ENCODE results near the gene COX6A1.
"Not testable (repeated sequence)": the region's sequence is repeated elsewhere in the genome, so short reads cannot be mapped to it uniquely, and the experiment has no call there.

The COX6A1 gene

GRCh38 chr12:120468325-120468820 lies 30.5 kb downstream of the COX6A1 start:
- no peak for DNase-seq (ENCODE audit: low read depth)

GRCh38 chr12:120468821-120469449 lies 31.0 kb downstream of the COX6A1 start:
- peak; percentile 24 for DNase-seq (ENCODE audit: low read depth)

GRCh38 chr12:120469450-120470149 lies 31.7 kb downstream of the COX6A1 start, which contains the start of gene SRSF9:
Gene SRSF9 (minus strand): TSS chr12:120469748. CDS start chr12:120469609, 139 bp downstream.
- peak; percentile 95 for DNase-seq (ENCODE audit: low read depth)

GRCh38 chr12:120470150-120470784 lies 32.4 kb downstream of the COX6A1 start:
- DNase-seq (ENCODE audit: low read depth): no peak

- DNase-seq (ENCODE audit: low read depth): no peak
Measured at GRCh38 chr12:120472521-120472920, 34.6 kb downstream of the COX6A1 start.

- no peak for DNase-seq (ENCODE audit: low read depth)
Measured at GRCh38 chr12:120473807-120474615, 36.1 kb downstream of the COX6A1 start.

GRCh38 chr12:120474616-120474960 lies 36.7 kb downstream of the COX6A1 start:
- DNase-seq (ENCODE audit: low read depth): no peak

GRCh38 chr12:120475643-120476042 lies 37.7 kb downstream of the COX6A1 start:
- no peak for DNase-seq (ENCODE audit: low read depth)

GRCh38 chr12:120479458-120479857 lies 41.5 kb downstream of the COX6A1 start:
- no peak for DNase-seq (ENCODE audit: low read depth)

- no peak for DNase-seq (ENCODE audit: low read depth)
Measured at GRCh38 chr12:120480211-120480610, 42.3 kb downstream of the COX6A1 start.

GRCh38 chr12:120481022-120481767 lies 43.3 kb downstream of the COX6A1 start:
- no peak for DNase-seq (ENCODE audit: low read depth)

GRCh38 chr12:120483621-120484020 lies 45.7 kb downstream of the COX6A1 start:
- DNase-seq (ENCODE audit: low read depth): no peak

GRCh38 chr12:120485961-120486881 lies 48.3 kb downstream of the COX6A1 start:
- DNase-seq (ENCODE audit: low read depth): no peak

- not testable (repeated sequence) for DNase-seq (ENCODE audit: low read depth)
Measured at GRCh38 chr12:120487552-120487951, 49.6 kb downstream of the COX6A1 start.

- no peak for DNase-seq (ENCODE audit: low read depth)
Measured at GRCh38 chr12:120488057-120488640, 50.2 kb downstream of the COX6A1 start.

- no peak for DNase-seq (ENCODE audit: low read depth)
Measured at GRCh38 chr12:120489018-120489417, 51.1 kb downstream of the COX6A1 start.

- no peak for DNase-seq (ENCODE audit: low read depth)
Measured at GRCh38 chr12:120490325-120490724, 52.4 kb downstream of the COX6A1 start.
